ENCODE data around the gene POU4F2.

POU4F2 gene, protein sequence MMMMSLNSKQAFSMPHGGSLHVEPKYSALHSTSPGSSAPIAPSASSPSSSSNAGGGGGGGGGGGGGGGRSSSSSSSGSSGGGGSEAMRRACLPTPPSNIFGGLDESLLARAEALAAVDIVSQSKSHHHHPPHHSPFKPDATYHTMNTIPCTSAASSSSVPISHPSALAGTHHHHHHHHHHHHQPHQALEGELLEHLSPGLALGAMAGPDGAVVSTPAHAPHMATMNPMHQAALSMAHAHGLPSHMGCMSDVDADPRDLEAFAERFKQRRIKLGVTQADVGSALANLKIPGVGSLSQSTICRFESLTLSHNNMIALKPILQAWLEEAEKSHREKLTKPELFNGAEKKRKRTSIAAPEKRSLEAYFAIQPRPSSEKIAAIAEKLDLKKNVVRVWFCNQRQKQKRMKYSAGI

DNA sequence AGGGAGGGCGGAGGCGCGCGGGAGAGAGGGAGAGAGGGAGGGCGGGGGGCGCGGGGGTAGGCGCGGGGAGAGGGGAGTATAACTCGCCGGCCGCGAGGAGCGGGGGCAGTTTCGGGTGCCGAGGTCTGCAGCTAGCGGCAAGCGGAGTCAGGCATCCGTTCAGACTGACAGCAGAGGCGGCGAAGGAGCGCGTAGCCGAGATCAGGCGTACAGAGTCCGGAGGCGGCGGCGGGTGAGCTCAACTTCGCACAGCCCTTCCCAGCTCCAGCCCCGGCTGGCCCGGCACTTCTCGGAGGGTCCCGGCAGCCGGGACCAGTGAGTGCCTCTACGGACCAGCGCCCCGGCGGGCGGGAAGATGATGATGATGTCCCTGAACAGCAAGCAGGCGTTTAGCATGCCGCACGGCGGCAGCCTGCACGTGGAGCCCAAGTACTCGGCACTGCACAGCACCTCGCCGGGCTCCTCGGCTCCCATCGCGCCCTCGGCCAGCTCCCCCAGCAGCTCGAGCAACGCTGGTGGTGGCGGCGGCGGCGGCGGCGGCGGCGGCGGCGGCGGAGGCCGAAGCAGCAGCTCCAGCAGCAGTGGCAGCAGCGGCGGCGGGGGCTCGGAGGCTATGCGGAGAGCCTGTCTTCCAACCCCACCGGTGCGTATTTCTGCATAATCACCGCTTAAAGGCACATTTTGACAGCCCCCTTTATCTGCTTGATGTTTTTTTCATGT, at the start of gene POU4F2:
POU4F2 (plus strand) TSS at position 108 of the 720 bp plus-strand sequence; CDS start at position 356, 248 bp downstream.
- Histone ChIP-seq H3K4me3 (ENCODE audit: low read depth, low read length) (peak within 1 kb of the TSS; percentile 63), H3K4me1 (ENCODE audit: control insufficient read depth, insufficient read depth, low read length, unreplicated experiment) (peaks cover 4% of the 10 kb centered on the region), H3K27me3 (ENCODE audit: insufficient read depth, low read length) (peaks cover 100% of the 10 kb centered on the region), H3K27ac (ENCODE audit: low read depth, low read length) (no peak within 1 kb of the TSS), H2AFZ (ENCODE audit: low read length, unreplicated experiment) (no peak within 1 kb of the TSS), H3K36me3 (ENCODE audit: insufficient read depth, low read length) (no peaks in the 10 kb centered on the region), H3K79me2 (ENCODE audit: control insufficient read depth, insufficient read depth, low read length, unreplicated experiment) (no peaks in the 10 kb centered on the region)

DNA sequence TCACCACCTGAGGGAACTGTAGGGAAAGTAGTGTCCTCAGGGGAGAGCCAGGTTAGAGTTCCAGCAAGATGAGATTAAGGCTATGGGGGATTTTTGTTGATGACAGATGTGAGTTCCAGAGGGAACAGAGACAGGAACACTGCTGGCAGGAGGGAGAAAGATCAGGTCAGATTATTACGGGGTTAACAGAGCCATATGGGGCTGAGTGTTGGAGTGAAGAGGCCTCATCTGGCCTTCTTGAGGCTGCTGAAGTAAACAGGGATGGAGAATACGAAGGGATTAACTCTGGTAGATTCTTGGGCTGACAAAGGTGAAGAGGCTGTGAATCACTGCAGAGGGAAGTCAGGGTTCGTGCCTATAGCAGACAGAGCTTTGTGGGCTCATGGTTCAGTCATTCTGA, 47.9 kb upstream of the POU4F2 start:
- H3K4me3 ChIP-seq (ENCODE audit: low read depth, low read length): no peak overlapping the region
- no peaks in the 10 kb centered on the region for H3K27me3 ChIP-seq (ENCODE audit: insufficient read depth, low read length)
- H3K36me3 ChIP-seq (ENCODE audit: insufficient read depth, low read length): no peaks in the 10 kb centered on the region
- H2AFZ ChIP-seq (ENCODE audit: low read length, unreplicated experiment): no peak overlapping the region
- H3K79me2 ChIP-seq (ENCODE audit: control insufficient read depth, insufficient read depth, low read length, unreplicated experiment): no peaks in the 10 kb centered on the region
- H3K27ac ChIP-seq (ENCODE audit: low read depth, low read length): no peak overlapping the region
- peaks cover 6% of the 10 kb centered on the region for H3K4me1 ChIP-seq (ENCODE audit: control insufficient read depth, insufficient read depth, low read length, unreplicated experiment)

DNA sequence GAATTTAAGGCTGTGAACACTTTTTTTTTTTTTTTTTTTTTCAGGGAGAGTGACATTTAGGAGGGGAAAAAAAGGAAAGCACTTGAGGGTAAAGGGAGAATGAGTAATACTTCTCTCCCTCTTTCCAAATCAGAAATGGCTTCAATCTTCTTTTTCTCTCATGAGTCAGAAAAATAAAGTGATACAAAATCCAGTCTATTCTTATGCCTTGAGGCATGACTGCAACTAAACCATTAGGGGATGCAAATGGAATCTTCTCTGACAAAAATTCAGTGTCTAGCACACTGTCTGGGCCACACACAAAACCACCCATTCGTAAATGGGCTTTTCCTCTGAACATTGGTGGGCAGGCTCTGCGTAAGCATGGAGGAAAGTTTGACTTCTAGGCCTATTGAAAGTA, 46.7 kb upstream of the POU4F2 start:
- H3K27ac ChIP-seq (ENCODE audit: low read depth, low read length): no peak overlapping the region
- no peaks in the 10 kb centered on the region for H3K27me3 ChIP-seq (ENCODE audit: insufficient read depth, low read length)
- H3K4me1 ChIP-seq (ENCODE audit: control insufficient read depth, insufficient read depth, low read length, unreplicated experiment): no peaks in the 10 kb centered on the region
- no peak overlapping the region for H2AFZ ChIP-seq (ENCODE audit: low read length, unreplicated experiment)
- H3K36me3 ChIP-seq (ENCODE audit: insufficient read depth, low read length): no peaks in the 10 kb centered on the region
- H3K79me2 ChIP-seq (ENCODE audit: control insufficient read depth, insufficient read depth, low read length, unreplicated experiment): no peaks in the 10 kb centered on the region
- H3K4me3 ChIP-seq (ENCODE audit: low read depth, low read length): no peak overlapping the region

DNA sequence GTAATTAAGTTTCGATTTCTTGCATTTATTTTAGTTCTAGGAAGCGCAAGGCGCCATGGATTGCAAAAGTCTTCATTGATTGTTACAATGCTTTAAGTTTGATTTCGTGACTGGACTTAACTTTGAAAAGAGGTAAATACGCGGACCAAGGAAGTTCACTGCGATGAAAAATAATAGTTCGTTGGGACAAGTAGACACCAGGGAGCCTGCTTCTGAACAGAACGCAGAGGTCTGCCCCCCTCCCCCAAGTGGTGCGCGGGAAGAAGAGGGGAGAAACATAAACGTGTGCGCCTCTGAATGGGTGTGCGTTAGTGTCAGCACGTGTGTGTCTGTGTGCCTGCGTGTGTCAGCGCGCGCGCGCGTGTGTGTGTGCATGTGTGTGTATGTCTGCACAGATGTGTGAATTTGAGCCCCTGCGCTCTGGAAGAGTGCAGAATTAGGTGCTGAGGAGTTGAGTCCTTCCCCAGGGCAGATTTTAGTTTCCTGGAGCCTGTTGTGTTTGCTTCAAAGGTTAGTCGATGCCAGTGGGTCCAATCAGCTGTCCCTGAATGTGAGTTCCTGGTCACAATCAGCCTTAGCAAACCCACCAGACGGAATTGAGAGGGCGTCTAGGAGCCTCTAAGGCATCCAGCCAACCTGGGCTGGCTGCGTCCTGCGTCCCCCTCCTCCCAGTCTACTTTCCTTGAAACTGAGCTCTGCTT, 5.8 kb upstream of the POU4F2 start:
- no peaks in the 10 kb centered on the region for H3K36me3 ChIP-seq (ENCODE audit: insufficient read depth, low read length)
- H3K27ac ChIP-seq (ENCODE audit: low read depth, low read length): no peak overlapping the region
- no peaks in the 10 kb centered on the region for H3K79me2 ChIP-seq (ENCODE audit: control insufficient read depth, insufficient read depth, low read length, unreplicated experiment)
- peaks cover 100% of the 10 kb centered on the region for H3K27me3 ChIP-seq (ENCODE audit: insufficient read depth, low read length)
- no peak overlapping the region for H3K4me3 ChIP-seq (ENCODE audit: low read depth, low read length)
- H3K4me1 ChIP-seq (ENCODE audit: control insufficient read depth, insufficient read depth, low read length, unreplicated experiment): no peaks in the 10 kb centered on the region
- H2AFZ ChIP-seq (ENCODE audit: low read length, unreplicated experiment): no peak overlapping the region

DNA sequence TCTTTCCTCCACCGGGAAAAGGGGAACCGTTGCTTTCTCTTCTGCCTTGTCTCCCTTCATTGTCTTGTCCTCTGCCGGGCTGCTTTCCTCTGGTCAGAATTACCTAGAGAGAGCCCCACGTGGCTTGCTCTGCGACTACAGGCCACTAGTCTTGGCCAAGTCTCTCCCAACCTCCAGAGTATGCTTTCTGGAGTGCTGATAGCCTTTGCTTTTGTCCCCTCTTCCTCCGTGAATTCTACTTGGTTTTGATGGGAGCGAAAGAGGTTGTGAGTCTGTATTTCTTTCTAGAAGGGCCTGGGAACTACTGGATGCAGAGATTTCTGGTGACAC, 5.3 kb upstream of the POU4F2 start:
- H3K27ac ChIP-seq (ENCODE audit: low read depth, low read length): no peak overlapping the region
- no peak overlapping the region for H2AFZ ChIP-seq (ENCODE audit: low read length, unreplicated experiment)
- H3K36me3 ChIP-seq (ENCODE audit: insufficient read depth, low read length): no peaks in the 10 kb centered on the region
- no peak overlapping the region for H3K4me3 ChIP-seq (ENCODE audit: low read depth, low read length)
- H3K4me1 ChIP-seq (ENCODE audit: control insufficient read depth, insufficient read depth, low read length, unreplicated experiment): peaks cover 3% of the 10 kb centered on the region
- H3K27me3 ChIP-seq (ENCODE audit: insufficient read depth, low read length): peaks cover 100% of the 10 kb centered on the region
- no peaks in the 10 kb centered on the region for H3K79me2 ChIP-seq (ENCODE audit: control insufficient read depth, insufficient read depth, low read length, unreplicated experiment)

DNA sequence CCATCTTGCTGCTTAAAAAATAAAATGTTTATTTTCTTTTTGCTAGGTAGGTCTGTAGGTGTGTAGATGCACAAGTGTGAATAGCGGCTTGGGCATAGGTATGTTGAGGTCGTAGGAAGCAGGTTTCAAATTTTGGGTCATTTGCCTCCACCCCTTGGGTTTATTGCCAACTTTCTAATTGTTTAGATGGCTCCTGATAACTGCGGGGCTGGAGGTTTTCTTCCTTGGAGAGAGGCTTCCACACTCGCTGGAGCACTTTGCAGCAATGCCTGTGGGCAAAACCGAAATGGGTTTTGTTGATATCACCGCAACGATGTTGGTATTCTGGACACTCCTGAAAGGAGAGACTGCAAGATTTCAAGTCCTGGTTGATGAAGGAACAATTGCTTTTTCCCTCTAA, 3.9 kb upstream of the POU4F2 start:
- Histone ChIP-seq H3K27ac (ENCODE audit: low read depth, low read length) (no peak overlapping the region), H3K4me1 (ENCODE audit: control insufficient read depth, insufficient read depth, low read length, unreplicated experiment) (peaks cover 4% of the 10 kb centered on the region), H3K27me3 (ENCODE audit: insufficient read depth, low read length) (peaks cover 100% of the 10 kb centered on the region), H3K36me3 (ENCODE audit: insufficient read depth, low read length) (no peaks in the 10 kb centered on the region), H3K79me2 (ENCODE audit: control insufficient read depth, insufficient read depth, low read length, unreplicated experiment) (no peaks in the 10 kb centered on the region), H2AFZ (ENCODE audit: low read length, unreplicated experiment) (no peak overlapping the region), H3K4me3 (ENCODE audit: low read depth, low read length) (no peak overlapping the region)

DNA sequence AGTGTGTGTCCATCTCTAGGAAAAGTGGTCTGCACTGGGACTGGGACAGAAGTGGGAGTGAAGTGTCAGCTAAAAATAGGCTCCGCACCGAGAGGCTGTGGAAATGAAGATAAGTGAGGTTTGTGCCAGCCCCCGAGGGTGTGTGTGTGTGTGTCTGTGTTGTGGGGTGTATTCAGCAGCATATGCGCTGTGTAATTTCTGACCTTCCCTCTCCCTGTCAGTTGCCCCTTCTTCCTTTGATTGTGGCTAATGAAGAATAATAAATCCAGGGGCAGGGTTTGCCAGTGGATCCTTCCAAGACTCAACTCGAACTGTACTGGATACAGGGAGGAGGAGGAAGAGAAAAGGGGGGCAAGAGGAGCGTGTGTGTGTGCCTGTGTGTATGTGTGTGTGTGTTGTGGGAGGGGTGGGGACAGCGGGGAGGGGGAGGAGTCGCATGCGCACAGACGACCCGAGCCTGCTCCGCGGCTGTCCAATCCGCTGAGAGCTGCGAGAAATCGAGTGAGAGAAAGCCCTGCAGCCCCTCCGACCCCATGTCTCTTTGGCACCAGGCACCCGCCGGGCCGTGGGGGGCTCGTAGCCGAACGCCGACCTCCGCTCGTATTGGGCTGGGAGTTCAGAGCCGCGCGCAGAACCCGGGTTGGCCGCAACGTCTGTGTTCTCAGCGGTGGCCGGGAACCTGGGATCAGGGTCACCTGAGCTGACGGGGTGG, 916 bp upstream of the POU4F2 start:
- H3K27me3 ChIP-seq (ENCODE audit: insufficient read depth, low read length): peaks cover 100% of the 10 kb centered on the region

DNA sequence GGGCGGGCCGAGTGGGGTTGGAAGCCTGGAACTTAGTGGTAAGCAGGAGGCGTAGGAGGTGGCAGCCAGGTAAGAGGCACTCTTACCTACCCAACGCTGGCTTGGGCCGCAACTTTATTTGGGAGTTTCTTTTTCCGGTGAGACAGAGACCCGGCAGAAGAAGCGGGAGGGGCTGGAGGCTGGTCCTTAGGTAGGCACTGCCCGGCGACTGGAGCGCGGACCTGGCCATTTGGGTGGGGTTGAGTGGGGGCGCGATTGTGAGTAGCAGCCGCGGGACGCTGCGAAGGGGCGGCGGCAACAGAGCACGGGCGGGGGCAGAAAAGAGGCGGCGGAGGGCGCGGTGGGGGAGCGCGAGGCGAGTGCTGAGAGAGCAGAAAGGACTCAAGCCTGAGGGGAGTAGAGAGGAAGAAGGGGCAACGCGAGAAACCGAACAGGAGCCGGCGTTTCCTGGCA, 334 bp upstream of the POU4F2 start:
- no peak overlapping the region for H3K27ac ChIP-seq (ENCODE audit: low read depth, low read length)

More for the DNA sequence above, 916 bp upstream of the POU4F2 start:
- no peaks in the 10 kb centered on the region for H3K36me3 ChIP-seq (ENCODE audit: insufficient read depth, low read length)
- H3K79me2 ChIP-seq (ENCODE audit: control insufficient read depth, insufficient read depth, low read length, unreplicated experiment): no peaks in the 10 kb centered on the region
- H2AFZ ChIP-seq (ENCODE audit: low read length, unreplicated experiment): no peak overlapping the region
- H3K27ac ChIP-seq (ENCODE audit: low read depth, low read length): no peak overlapping the region
- H3K4me1 ChIP-seq (ENCODE audit: control insufficient read depth, insufficient read depth, low read length, unreplicated experiment): peaks cover 4% of the 10 kb centered on the region
- H3K4me3 ChIP-seq (ENCODE audit: low read depth, low read length): peak overlapping the region; percentile 63

DNA sequence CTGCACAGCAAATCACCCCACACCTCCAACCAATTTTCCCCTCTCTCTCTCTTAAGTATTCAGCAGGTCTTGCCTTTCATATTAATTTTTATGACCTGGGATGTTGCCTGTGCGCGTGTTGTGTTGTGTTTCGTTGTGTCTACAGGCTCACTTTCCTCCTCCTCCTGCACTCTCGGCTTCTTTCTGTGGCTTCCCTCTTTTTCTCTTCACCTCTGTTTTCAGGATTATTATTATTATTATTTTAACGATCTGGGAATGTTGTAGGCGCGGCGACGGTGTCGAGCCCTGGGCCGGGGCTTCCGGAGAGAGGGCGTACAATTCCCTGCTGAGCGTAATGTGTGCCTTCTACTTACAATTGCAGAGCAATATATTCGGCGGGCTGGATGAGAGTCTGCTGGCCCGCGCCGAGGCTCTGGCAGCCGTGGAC, 826 bp downstream of the POU4F2 start:
- no peak overlapping the region for H2AFZ ChIP-seq (ENCODE audit: low read length, unreplicated experiment)
- H3K36me3 ChIP-seq (ENCODE audit: insufficient read depth, low read length): no peaks in the 10 kb centered on the region
- H3K27me3 ChIP-seq (ENCODE audit: insufficient read depth, low read length): peaks cover 100% of the 10 kb centered on the region
- no peaks in the 10 kb centered on the region for H3K79me2 ChIP-seq (ENCODE audit: control insufficient read depth, insufficient read depth, low read length, unreplicated experiment)
- no peak overlapping the region for H3K27ac ChIP-seq (ENCODE audit: low read depth, low read length)
- peaks cover 4% of the 10 kb centered on the region for H3K4me1 ChIP-seq (ENCODE audit: control insufficient read depth, insufficient read depth, low read length, unreplicated experiment)
- H3K4me3 ChIP-seq (ENCODE audit: low read depth, low read length): peak overlapping the region; percentile 63; the same call in 1 of the 2 replicates

More for the DNA sequence above, 334 bp upstream of the POU4F2 start:
- H2AFZ ChIP-seq (ENCODE audit: low read length, unreplicated experiment): no peak overlapping the region
- no peaks in the 10 kb centered on the region for H3K79me2 ChIP-seq (ENCODE audit: control insufficient read depth, insufficient read depth, low read length, unreplicated experiment)
- no peaks in the 10 kb centered on the region for H3K36me3 ChIP-seq (ENCODE audit: insufficient read depth, low read length)
- peaks cover 100% of the 10 kb centered on the region for H3K27me3 ChIP-seq (ENCODE audit: insufficient read depth, low read length)
- H3K4me1 ChIP-seq (ENCODE audit: control insufficient read depth, insufficient read depth, low read length, unreplicated experiment): peaks cover 4% of the 10 kb centered on the region
- H3K4me3 ChIP-seq (ENCODE audit: low read depth, low read length): peak overlapping the region; percentile 63

DNA sequence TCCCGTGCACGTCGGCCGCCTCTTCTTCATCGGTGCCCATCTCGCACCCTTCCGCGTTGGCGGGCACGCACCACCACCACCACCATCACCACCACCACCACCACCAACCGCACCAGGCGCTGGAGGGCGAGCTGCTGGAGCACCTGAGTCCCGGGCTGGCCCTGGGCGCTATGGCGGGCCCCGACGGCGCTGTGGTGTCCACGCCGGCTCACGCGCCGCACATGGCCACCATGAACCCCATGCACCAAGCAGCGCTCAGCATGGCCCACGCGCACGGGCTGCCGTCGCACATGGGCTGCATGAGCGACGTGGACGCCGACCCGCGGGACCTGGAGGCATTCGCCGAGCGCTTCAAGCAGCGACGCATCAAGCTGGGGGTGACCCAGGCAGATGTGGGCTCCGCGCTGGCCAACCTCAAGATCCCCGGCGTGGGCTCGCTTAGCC, 1.4 kb downstream of the POU4F2 start:
- H3K4me3 ChIP-seq (ENCODE audit: low read depth, low read length): no peak overlapping the region
- H3K4me1 ChIP-seq (ENCODE audit: control insufficient read depth, insufficient read depth, low read length, unreplicated experiment): peaks cover 4% of the 10 kb centered on the region
- H3K27ac ChIP-seq (ENCODE audit: low read depth, low read length): no peak overlapping the region
- no peaks in the 10 kb centered on the region for H3K36me3 ChIP-seq (ENCODE audit: insufficient read depth, low read length)
- no peak overlapping the region for H2AFZ ChIP-seq (ENCODE audit: low read length, unreplicated experiment)
- no peaks in the 10 kb centered on the region for H3K79me2 ChIP-seq (ENCODE audit: control insufficient read depth, insufficient read depth, low read length, unreplicated experiment)
- peaks cover 100% of the 10 kb centered on the region for H3K27me3 ChIP-seq (ENCODE audit: insufficient read depth, low read length)
